Mucosa of rectum (tissue), 2 donors: ENCODE measurements around the gene TMEM182.

Source experiments
- H3K27ac ChIP-seq, 2 donors: one replicate each; pipeline ENCODE4 v1.7.0; 2013; ENCODE audit warnings: inconsistent platforms in 2 of 2, low read depth in 2 of 2, low read length in 2 of 2
- H3K27me3 ChIP-seq, 2 donors: one replicate each; pipeline ENCODE4 v1.7.0; 2013; ENCODE audit warnings: low read length in 2 of 2; ENCODE audit not compliant: control insufficient read depth in 2 of 2, insufficient read depth in 2 of 2
- H3K36me3 ChIP-seq, 2 donors: one replicate each; pipeline ENCODE4 v1.7.0; 2013; ENCODE audit warnings: low read length in 2 of 2; ENCODE audit not compliant: control insufficient read depth in 2 of 2, insufficient read depth in 2 of 2
- H3K4me1 ChIP-seq, 2 donors: one replicate each; pipeline ENCODE4 v1.7.0; 2013; ENCODE audit warnings: low read length in 2 of 2, mild to moderate bottlenecking in 1 of 2; ENCODE audit not compliant: control insufficient read depth in 2 of 2, insufficient read depth in 2 of 2
- H3K4me3 ChIP-seq, 2 donors: one replicate each; pipeline ENCODE4 v1.7.0; 2013; ENCODE audit warnings: low read length in 2 of 2
- H3K9ac ChIP-seq, 2 donors: one replicate each; pipeline ENCODE4 v1.7.0; 2013; ENCODE audit warnings: low read length in 2 of 2, low read depth in 1 of 2, mild to moderate bottlenecking in 1 of 2
- H3K9me3 ChIP-seq, 2 donors: one replicate each; pipeline ENCODE4 v1.7.0; 2013; ENCODE audit warnings: low read length in 2 of 2; ENCODE audit not compliant: control insufficient read depth in 2 of 2
- donor health status: healthy.
- donor health status: Normal muscosa, but diverticular disease.

TMEM182 gene

DNA sequence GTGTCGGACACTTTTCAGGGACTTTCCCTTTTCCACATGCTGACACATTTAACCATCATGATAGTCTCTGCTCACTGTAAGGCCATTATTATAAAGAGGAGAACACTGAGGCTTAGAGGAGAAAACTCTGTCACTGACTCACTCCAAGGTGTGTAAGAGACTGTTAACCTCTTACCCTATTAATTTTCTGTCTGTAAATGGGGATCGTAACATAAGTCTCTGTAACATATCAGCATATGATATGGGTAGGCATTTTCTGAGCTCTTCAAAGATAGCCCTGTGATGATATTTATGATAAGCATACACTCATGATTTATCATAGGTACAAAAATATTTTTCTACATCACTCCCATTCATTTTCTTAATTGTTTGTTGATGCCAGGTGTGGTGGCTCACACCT, 36.4 kb downstream of the TMEM182 start:
- H3K4me1 ChIP-seq, result no peaks in the 10 kb centered on the region
- peaks cover 17 to 18% of the 10 kb centered on the region in 2 donors for H3K9me3 ChIP-seq
- H3K27ac ChIP-seq, result no peak overlapping the region
- no peaks in the 10 kb centered on the region for H3K27me3 ChIP-seq
- peaks cover 0 to 5% of the 10 kb centered on the region in 2 donors for H3K36me3 ChIP-seq
- H3K4me3 ChIP-seq, result no peak overlapping the region
- H3K9ac ChIP-seq, result no peak overlapping the region

DNA sequence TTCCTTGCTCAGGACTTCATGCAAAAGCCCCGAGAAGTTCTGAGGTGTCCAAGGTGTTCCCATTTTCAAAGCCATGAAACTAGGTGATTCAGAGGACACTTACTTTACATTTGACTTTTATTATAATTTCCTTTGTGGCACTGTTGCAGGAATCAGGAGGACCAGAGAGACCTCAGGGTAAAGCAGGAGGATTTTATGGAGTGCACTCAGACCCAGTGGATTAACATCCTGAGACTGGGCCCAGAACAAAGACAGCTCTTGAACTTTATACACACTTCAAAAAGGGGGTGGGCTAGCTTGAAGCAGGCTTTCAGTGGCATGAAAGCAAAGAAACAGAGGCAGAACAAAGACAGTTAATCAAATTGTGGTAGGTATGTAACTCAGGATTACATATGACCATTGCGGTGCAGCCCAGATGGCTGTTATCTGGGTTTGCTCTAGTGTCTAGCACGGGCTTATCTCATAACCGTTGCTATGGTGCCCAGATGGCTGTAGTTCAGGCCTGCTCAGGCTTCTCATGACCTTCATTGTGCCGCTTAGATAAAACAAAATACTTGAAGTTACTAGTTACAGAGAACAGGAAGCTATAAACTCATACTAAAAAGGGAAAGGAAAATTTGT, 39.4 kb downstream of the TMEM182 start:
- H3K9ac ChIP-seq, result no peak overlapping the region
- no peaks in the 10 kb centered on the region for H3K27me3 ChIP-seq
- no peak overlapping the region for H3K27ac ChIP-seq
- peaks cover 0 to 5% of the 10 kb centered on the region in 2 donors for H3K36me3 ChIP-seq
- H3K9me3 ChIP-seq, result peaks cover 17 to 18% of the 10 kb centered on the region in 2 donors
- H3K4me1 ChIP-seq, result no peaks in the 10 kb centered on the region
- H3K4me3 ChIP-seq, result no peak overlapping the region

DNA sequence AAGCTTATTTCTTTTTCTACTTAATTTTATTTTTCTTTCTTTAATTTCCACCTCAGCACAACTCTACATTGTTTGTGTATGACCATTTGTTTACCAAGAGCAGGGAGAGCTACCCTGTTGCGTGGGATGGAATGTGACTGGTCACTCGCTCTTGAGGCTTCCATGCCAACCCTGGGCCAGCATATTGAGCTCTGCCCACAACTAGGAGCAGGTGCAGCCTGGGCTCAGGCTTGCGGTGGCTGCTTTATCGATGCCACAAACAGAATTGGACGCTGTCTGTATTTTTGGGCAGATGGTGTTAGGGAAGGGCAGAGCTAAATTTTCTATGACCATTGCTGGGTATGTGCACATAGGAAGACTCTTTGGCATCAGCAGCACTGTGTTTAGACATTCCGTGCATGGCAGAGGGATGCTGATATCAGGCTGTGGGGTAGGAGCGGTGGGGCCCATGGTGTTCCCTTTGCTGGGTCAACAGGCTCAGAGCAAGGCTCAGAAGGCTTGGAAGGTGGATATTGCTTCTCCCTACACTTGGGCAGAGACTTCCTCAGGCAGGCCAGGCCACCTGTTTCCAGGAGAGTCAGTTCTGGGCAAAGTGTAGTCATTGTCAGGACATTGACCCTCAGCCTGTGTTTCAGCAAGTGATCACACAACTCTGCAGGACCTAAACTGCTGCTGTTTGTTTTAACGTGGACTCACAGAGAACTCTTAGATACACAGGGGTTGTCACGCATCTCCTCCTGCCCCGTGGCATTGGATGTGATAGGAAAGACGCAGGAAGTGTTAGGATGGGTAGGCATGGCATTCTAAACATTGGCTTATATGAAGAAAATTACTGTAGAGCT, 40.2 kb downstream of the TMEM182 start:
- Histone ChIP-seq H3K4me3 (no peak overlapping the region), H3K27ac (no peak overlapping the region), H3K27me3 (no peaks in the 10 kb centered on the region), H3K4me1 (no peaks in the 10 kb centered on the region), H3K9ac (no peak overlapping the region), H3K9me3 (peaks cover 17 to 18% of the 10 kb centered on the region in 2 donors), H3K36me3 (peaks cover 0 to 5% of the 10 kb centered on the region in 2 donors)

DNA sequence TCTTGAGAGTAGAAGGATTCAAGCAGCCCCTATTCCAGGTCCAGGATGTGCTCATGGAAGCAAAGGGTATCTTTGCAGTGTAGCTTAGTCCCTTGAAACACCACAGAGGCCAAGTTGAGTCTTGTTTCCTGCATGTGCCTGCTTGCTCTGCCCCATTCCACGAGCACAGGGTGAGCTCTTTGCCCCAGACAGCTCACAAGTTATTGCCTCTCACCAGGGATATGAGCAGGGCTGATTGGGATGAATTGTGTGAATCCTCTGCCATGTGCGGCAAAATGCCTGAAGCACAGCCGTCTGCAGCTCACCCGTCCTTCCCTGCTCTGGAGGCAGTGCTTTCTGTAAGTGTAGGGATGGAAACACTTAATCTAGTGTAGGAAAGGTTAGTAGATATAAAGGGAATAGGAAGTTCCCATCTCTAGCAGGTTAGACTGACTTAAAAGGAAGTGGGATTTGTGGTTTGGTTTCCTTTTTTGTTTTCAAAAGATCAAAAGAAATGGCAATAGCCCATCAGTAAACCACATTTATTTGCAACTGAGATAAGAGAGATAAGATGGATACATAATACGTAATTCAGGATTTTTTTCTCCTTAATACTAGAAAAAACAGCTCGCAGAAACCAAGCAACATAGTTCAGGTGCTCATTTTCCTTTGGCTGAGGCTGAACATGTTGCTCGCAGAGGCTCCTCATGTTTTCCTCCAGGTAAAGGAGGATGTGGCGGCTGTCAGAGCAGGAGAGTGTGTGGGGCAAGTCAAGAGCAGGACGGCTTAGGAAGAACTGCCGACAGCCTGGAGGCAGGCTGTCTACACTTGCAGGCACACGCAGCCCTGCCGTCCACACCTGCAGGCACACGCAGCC, 41.4 kb downstream of the TMEM182 start:
- no peak overlapping the region for H3K9ac ChIP-seq
- peaks cover 0 to 5% of the 10 kb centered on the region in 2 donors for H3K36me3 ChIP-seq
- H3K4me1 ChIP-seq, result no peaks in the 10 kb centered on the region
- peak overlapping the region in 1 of 2 donors; percentile 5 for H3K4me3 ChIP-seq
- H3K9me3 ChIP-seq, result peaks cover 17 to 18% of the 10 kb centered on the region in 2 donors
- H3K27ac ChIP-seq, result no peak overlapping the region
- H3K27me3 ChIP-seq, result no peaks in the 10 kb centered on the region

DNA sequence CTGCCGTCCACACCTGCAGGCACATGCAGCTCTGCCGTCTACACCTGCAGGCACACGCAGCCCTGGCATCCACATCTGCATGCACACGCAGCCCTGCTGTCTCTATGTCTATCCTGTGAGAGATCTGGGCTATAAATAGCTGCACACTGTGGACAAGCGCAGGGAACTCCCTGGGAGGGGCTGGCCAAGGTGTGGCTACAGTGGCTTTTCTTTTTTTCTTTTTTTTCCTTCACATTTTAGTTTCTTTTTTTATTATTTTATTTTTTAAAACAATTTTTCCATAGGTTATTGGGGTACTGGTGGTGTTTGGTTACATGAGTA, 42.0 kb downstream of the TMEM182 start:
- no peak overlapping the region for H3K9ac ChIP-seq

DNA sequence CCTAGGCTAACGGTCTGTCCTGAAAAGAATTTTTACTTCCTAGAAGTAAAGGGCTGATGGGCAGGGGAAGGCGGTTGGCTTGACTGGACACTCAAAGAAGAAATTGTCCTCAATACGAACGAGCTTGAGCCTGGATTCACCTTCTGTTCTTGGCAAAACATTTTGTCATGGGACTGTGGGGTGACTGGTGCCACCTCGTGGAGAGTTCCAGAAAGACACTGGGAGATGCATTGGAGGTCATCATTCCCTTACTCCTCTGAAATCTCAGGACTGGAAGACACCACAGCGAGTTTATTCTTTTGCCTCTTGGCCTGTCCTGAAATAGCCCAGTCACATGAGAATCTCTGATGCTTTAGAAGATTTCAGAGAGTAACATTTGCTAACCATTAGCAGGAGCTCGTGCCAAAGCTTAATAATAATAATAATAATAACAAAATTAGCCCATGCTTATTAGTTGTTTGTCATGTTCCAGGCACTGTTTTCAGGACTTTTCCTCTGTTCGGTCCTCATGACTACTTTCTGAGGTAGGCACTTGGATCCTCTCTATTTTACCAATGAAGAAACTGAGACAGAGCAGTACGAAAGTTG, 44.5 kb downstream of the TMEM182 start:
- H3K36me3 ChIP-seq, result peaks cover 0 to 2% of the 10 kb centered on the region in 2 donors
- H3K27me3 ChIP-seq, result no peaks in the 10 kb centered on the region
- peaks cover 7 to 11% of the 10 kb centered on the region in 2 donors for H3K9me3 ChIP-seq
- no peak overlapping the region for H3K9ac ChIP-seq
- H3K27ac ChIP-seq, result no peak overlapping the region
- no peak overlapping the region for H3K4me3 ChIP-seq
- no peaks in the 10 kb centered on the region for H3K4me1 ChIP-seq

More for the DNA sequence above, 42.0 kb downstream of the TMEM182 start:
- Histone ChIP-seq H3K4me3 (no peak overlapping the region), H3K36me3 (peaks cover 0 to 5% of the 10 kb centered on the region in 2 donors), H3K9me3 (peaks cover 17 to 18% of the 10 kb centered on the region in 2 donors), H3K4me1 (no peaks in the 10 kb centered on the region), H3K27me3 (no peaks in the 10 kb centered on the region), H3K27ac (no peak overlapping the region)

DNA sequence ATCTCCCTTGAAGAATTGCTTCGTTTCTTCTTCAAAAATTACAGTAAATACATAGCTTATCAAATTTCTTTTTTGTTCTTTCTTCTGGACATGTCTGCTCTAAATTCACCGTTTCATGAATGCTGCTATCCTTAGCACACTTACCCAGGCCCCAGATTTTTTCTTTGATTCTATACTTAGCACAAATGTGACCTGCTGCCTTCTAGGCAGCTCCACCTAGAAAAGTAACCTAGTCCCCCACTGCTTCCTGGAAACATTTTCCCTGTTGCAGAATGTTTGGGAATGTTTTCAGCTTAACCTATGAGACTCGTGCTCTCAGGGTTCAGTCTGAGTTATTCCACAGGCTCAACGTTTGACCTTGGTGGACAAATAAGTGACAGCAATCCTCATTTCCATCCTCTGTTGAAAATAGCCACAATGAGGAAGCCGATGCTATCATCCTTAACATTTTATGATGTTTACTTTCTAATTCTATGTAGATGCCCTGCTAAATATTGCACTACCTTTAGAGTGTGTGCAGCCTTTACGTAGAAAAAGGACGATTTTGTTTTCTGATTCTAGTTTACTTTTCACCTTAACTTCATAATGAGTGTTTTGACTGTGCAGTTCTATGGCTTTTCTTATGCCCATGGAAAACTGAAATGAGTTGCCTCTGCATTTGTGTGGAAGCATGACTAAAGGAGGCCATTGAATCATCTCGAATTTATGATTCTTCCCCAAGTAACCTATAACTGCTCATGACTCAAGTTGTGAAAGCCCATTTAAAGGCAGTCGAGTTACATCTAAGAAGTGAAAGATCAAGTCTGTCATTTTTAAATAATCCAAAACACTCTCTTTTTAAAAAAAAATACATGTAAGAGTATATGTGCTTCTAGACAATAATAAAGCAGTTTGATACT, 47.7 kb downstream of the TMEM182 start:
- Histone ChIP-seq H3K27me3 (no peaks in the 10 kb centered on the region), H3K9me3 (no peaks in the 10 kb centered on the region), H3K4me1 (no peaks in the 10 kb centered on the region), H3K27ac (no peak overlapping the region), H3K36me3 (no peaks in the 10 kb centered on the region), H3K9ac (no peak overlapping the region), H3K4me3 (peak overlapping the region in 1 of 2 donors; percentile 14)

DNA sequence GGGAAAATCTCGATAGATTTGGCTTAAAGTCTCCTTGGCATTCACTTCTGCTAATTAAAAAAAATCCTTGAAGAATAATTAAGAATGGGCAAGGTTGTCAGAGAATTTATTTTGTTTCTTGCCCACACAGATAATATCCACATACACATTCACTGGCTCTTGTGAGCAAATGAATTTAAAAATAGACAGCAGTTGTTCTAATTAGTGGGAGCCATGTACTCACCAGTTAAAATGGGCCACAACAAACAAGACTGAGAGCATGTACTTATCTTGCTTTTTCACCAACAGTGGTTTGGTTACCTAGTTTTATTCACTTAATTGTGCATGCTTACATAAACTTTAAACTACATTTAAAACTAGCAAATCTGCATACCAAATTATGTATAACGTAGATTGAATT, 53.5 kb downstream of the TMEM182 start:
- H3K36me3 ChIP-seq, result no peaks in the 10 kb centered on the region
- no peaks in the 10 kb centered on the region for H3K27me3 ChIP-seq
- no peaks in the 10 kb centered on the region for H3K4me1 ChIP-seq
- H3K4me3 ChIP-seq, result no peak overlapping the region
- no peak overlapping the region for H3K27ac ChIP-seq
- no peaks in the 10 kb centered on the region for H3K9me3 ChIP-seq
- no peak overlapping the region for H3K9ac ChIP-seq

DNA sequence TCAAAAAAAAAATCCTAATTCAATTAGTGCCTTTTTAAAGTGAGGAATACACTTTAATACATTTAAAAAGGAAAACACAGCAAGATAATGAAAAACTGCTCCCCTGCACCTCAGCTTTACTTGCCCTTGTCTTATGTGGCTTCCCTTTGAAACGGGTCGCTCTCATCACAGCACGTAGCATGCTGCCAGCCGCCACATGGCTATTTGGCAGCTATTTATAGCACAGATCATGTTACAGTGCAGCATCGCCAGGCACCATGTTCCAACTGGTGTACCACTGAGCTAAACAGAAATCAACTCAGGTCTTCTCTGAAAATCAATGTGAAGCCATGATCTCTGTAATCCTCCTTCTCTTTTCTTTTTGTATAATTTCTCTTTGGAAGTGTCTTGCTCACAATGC, 65.1 kb downstream of the TMEM182 start:
- H3K27ac ChIP-seq, result no peak overlapping the region
- H3K9me3 ChIP-seq, result no peaks in the 10 kb centered on the region
- no peak overlapping the region for H3K4me3 ChIP-seq
- H3K27me3 ChIP-seq, result no peaks in the 10 kb centered on the region
- no peaks in the 10 kb centered on the region for H3K36me3 ChIP-seq
- no peak overlapping the region for H3K9ac ChIP-seq
- no peaks in the 10 kb centered on the region for H3K4me1 ChIP-seq
